GM13977 (cell line): ENCODE results near the gene CCDC192.

ENCODE experiments used
- DNase-seq: peaks from one replicate; pipeline ENCODE4 v3.0.0; 2012; ENCODE audit warnings: low spot score
- CTCF ChIP-seq: IDR thresholded peaks from 2 replicates; pipeline ENCODE4 v1.5.1; 2012; ENCODE audit warnings: mild to moderate bottlenecking, control low read depth; ENCODE audit not compliant: insufficient read depth; ENCODE audit errors: extremely low read depth, missing control alignments
- in situ Hi-C: fragments of 300-500 bp; cut with MboI; formaldehyde crosslinking; loops from one replicate; pipeline ENCODE4 v1.12.0; 2022; ENCODE audit warnings: low sequenced_read_pairs, low pct_unique_long_range_greater_than_20kb, mixed read lengths, inconsistent platforms; ENCODE audit not compliant: unreplicated experiment

The CCDC192 gene

DNA sequence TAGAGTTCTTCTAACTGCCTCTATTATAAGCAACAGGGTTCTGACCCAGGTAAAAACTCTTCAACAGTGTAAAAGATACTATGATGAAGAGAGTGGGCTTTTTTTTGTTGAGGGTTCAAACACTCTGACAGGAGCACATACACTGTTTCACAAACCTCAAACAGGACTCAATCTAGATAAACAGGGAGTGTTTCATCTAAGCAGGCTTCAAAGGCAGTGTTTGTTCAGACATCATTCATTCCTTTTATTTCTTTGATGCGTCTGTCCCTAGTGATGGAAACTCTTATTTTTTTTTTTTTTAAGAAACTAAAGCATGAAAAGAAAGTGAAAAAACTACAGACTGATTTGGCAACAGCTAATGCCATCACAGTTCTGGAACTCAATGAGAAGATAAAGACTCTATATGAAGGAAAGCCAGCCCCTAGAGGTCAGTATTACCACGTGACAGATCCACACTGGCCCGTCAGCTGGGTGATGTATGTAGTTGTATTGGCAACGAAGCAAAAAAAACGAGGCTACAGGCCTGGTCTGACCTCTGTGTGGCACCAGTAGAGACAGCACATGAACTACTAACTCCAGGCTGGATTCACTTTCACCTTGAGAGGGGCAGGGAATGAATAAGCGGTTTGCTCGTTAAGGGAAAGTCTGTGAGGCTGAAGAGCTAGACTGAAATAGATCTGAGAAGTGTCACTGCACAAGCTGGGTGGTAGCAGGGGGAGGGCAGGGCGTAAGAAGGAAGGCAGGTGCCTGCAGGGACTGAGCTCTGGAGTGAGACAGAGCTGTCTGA lies 172.2 kb downstream of the CCDC192 start:
- TF ChIP-seq CTCF = peak; percentile 57
- DNase-seq = peak; percentile 39
- in situ Hi-C loops = no loop called here

DNA sequence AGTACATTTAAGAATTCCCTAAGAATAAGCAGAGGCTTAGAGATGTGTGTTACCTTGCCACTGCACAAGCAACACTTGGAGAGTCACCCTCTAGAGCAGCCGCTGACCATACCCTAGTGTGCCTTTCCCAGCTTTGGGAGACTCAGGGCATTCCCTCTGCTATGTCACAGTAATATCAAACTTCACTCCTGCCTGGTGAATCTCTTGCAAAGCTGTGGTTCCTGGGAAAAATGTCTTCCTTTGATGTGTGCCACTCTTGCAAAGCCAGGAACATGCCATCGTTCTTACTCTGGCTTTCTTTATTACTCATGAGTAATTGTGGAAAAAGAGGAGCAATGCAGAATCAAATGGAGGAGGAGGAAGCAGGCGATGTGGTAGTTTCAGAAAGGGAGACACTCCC lies 173.2 kb downstream of the CCDC192 start:
- no peak for TF ChIP-seq CTCF
- no peak for DNase-seq
- in situ Hi-C loops = no loop called here

GRCh38 chr5:127878174-127878750 lies 175.1 kb downstream of the CCDC192 start:
- DNase-seq = no peak
- TF ChIP-seq CTCF = peak; percentile 66
- in situ Hi-C loops = no loop called here

DNA sequence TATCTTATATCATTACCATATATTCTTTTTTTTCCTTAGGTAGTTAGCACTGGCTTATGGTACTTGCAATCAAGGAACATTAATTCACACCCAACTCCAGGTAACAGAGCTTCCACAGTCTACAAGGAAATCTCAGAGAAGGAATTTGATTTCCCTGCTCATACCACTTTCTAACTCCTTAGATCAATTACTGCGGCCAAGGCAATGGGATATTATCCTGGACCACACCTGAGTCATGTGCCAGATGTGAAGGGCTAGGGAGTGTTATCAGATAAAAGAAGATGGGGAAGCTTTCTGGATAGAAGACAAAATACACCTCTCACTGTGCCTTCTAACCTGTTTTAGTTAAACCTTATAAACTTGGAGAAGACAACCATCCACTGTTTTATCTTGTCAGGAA lies 181.2 kb downstream of the CCDC192 start:
- in situ Hi-C loops = no loop called here
- TF ChIP-seq CTCF = no peak

DNA sequence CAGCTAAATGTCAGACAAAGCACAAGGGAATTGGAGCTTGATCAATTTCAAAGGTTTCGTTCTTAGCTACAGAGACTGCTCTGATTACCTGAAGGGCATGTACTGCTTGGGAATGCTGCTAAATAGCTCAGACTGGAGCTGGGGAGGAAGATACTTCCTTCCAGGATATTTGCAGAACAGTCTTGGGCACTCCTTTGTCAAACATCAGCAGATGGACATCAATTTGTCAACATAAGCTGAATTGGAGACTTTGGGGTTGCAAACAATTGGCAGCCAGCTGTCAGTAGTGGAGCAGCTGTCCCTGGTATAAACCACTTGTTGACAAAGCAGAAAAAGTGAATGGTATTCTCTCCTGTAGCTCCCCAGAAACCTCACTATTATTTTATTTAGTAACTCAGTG lies 182.0 kb downstream of the CCDC192 start:
- TF ChIP-seq CTCF = no peak
- in situ Hi-C loops = no loop called here
- no peak for DNase-seq

More for the DNA sequence above, 181.2 kb downstream of the CCDC192 start:
- DNase-seq = no peak

- no peak for TF ChIP-seq CTCF
- DNase-seq = no peak
- in situ Hi-C loops = no loop called here
Observed at GRCh38 chr5:127886081-127886480, 182.9 kb downstream of the CCDC192 start.
